SK-N-MC (cell line): ENCODE data around the gene PYGB.

Experiments used
- DNase-seq: peaks from one replicate; pipeline ENCODE4 v3.0.0-alpha.2; 2011; ENCODE audit warnings: low read depth, low spot score
- H3K27ac ChIP-seq: fragments of 200-600 bp; sonication (generic); 2 replicates; pipeline ENCODE4 v1.5.1; 2016; ENCODE audit warnings: mixed run types
- H3K36me3 ChIP-seq: fragments of 200-600 bp; sonication (generic); 2 replicates; pipeline ENCODE4 v1.6.1; 2017; ENCODE audit warnings: antibody characterized with exemption, low read length, mixed read lengths; ENCODE audit not compliant: insufficient read depth
- H3K4me3 ChIP-seq: fragments of 200-600 bp; sonication (generic); 2 replicates; pipeline ENCODE4 v1.5.1; 2016
- H3K9ac ChIP-seq: fragments of 200-600 bp; sonication (generic); 2 replicates; pipeline ENCODE4 v1.8.0; 2017; ENCODE audit warnings: mixed run types, mixed read lengths; ENCODE audit not compliant: insufficient read length
- H3K9me3 ChIP-seq: fragments of 200-600 bp; sonication (generic); 2 replicates; pipeline ENCODE4 v1.6.1; 2017; ENCODE audit warnings: low read depth, mild to moderate bottlenecking, antibody characterized with exemption, low read length, moderate library complexity, mixed read lengths
- EZH2 ChIP-seq: fragments of 200-600 bp; sonication (generic); IDR thresholded peaks from one replicate; pipeline ENCODE4 v1.6.1; 2017; ENCODE audit warnings: antibody characterized with exemption
- FOXP2 ChIP-seq: optimal IDR thresholded peaks from 2 replicates; pipeline ENCODE3; 2011; ENCODE audit warnings: mild to moderate bottlenecking, moderate library complexity; ENCODE audit not compliant: insufficient read depth; ENCODE audit errors: extremely low read length, control extremely low read depth
- POLR2AphosphoS5 ChIP-seq: IDR thresholded peaks from 2 replicates; pipeline ENCODE4 v1.6.1; 2012; ENCODE audit warnings: mild to moderate bottlenecking, low read depth, low read length, borderline replicate concordance

Gene PYGB

DNA sequence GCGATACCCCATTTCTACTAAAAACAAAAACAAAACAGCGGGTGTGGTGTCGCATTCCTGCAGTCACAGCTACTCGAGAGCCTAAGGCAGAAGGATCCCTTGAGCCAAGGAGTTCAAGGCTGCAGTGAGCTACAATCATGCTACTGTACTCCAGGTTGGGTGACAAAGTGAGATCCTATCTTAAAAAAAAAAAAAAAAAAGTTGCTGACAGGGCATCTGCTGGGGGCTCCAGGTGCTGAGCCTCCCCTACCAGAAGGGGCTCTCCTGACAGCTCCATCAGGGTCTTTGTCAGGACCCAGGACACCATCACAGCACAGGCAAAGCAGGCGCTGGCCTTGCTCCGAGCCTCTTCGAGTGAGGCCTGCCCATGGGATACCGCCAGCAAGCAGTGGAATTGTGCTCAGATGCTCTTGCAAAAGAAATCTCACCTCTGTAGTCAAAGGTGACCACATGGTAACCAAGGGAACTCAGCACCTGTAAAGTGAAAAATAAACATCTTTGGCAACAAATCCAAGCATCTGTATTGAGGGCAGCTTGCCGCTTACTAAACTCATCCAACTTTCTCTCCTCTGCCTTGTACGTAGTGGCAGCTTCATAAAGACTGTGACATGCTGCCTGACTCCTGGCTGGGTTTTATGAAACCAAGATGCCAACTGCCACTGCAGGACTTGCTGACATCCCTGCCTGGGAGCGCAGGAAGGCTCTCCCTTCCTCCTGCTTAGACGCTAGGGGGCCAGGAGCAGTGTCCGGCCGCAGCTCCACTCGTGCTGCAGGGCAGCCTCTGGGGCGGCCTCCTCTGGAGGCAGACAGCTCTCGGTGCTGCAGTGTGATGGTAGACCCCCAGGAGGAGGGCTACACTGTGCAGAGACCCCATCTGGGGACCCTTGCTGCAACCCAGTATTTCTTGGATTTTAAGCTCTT is 66.9 kb downstream of the PYGB start:
- TF ChIP-seq POLR2AphosphoS5 (no peak), EZH2 (no peak), FOXP2 (no peak)
- Histone ChIP-seq H3K9ac (no peak overlapping the region), H3K36me3 (no peaks in the 10 kb centered on the region), H3K4me3 (no peak overlapping the region), H3K27ac (no peak overlapping the region), H3K9me3 (no peaks in the 10 kb centered on the region)
- DNase-seq, result no peak

DNA sequence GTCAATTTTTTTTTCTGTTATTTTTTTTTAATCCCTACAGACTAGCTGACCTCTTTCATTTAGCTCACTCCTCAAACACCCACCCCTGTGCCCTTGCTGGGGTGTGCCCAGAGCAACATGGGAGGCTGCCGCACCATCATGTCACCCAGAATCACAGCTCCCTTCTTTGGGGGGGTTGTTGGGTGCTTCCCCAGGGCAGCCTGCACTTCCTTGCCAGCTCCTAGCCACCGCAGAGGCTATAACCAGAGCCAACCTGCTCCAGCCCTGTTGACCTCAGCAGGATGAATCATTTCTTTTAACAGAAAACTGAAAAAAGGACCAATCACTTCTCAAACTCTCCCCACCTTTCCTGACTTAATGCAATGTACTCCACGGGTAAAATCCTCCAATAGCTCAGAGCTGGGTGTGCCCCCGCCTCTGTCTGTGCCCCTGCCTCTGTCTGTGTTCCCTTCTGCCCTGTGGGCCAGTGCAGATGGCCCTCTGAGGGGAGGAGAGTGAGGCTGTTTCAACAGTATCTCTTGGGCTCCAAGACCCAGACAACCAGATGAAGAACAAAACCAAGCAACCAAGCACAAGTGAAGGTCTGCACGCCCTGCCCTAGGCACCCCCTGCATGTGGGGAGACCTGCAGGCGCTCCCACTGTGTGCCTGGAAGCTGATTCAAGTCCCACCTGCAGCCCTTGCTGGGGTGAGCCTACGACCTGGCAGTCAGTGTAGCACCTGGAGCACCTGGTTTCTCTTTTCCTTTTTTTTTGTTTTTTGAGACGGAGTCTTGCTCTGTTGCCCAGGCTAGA is 67.7 kb downstream of the PYGB start:
- H3K9ac ChIP-seq, result no peak overlapping the region
- H3K27ac ChIP-seq, result no peak overlapping the region
- no peak overlapping the region for H3K4me3 ChIP-seq
- H3K9me3 ChIP-seq, result no peaks in the 10 kb centered on the region
- TF ChIP-seq POLR2AphosphoS5 (no peak), EZH2 (no peak), FOXP2 (no peak)
- DNase-seq, result no peak
- H3K36me3 ChIP-seq, result no peaks in the 10 kb centered on the region

DNA sequence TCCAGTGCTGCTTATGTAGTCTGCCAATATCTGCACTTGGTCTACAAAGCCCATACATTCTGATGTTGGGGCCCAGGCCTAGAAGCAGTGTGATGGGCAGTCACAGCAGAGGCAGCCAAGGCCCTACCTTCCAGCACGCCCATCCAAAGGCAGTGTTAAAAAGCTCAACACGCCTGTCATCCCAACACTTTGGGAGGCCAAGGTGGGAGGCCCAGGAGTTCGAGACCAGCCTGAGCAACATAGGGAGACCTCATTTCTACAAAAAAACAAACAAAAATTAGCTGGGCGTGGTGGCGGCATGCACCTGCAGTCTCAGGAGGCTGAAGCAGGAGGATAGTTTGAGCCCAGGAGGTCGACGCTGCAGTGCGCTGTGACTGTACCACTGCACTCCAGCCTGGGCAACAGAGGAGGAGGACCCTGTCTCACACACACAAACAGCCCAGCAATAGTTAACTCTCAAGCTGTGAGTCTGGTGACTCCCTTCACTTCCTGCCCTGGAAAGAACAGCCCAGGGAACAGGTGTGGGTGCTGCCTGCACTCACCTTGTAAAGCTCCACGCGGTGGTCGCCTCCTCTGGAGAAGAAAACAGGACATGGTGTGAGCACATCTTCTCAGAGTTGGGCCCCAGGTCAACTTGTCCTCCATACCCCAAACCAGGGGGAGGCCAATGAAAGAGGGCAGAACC is 68.8 kb downstream of the PYGB start:
- no peak for TF ChIP-seq FOXP2
- no peak for TF ChIP-seq POLR2AphosphoS5
- TF ChIP-seq EZH2, result no peak
- Histone ChIP-seq H3K27ac (no peak overlapping the region), H3K4me3 (no peak overlapping the region), H3K9me3 (no peaks in the 10 kb centered on the region), H3K9ac (no peak overlapping the region), H3K36me3 (no peaks in the 10 kb centered on the region)
- DNase-seq, result no peak

DNA sequence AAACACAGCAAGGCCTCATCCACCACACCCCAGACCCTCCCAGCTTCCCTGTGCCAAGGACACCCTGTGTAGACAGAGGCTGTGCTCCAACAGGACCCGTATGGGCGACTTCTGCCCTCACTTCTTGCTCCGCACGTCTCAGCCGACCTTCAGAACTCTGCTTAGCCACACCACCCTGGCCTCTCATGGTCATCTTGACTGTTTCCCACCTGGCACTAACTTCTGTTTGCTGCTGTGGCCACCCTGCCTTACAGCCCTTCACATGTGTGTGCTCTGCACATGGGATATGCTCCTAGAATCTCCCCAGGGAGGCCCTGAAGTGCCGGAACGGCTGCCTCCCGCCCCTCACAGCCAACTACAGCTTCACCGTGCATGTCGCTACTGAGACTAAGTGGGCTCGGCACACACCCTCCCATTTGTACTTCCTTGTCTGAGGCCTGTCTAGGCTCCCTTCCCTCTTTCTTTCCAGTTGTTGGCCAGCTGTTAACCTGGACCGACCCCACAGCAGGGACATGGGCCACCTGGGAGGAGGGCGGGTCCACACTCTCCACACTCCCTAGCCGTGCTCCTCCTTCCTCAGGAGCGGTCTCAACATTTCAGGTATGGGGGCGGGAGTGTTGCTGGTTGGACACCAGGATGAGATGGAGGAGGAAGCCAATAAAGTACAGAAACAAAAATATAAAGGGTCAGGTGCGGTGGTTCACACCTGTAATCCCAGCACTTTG is 69.6 kb downstream of the PYGB start:
- no peaks in the 10 kb centered on the region; the same call in 1 of the 2 replicates for H3K36me3 ChIP-seq
- DNase-seq, result no peak
- no peak overlapping the region for H3K4me3 ChIP-seq
- TF ChIP-seq EZH2 (no peak), POLR2AphosphoS5 (no peak), FOXP2 (no peak)
- H3K9ac ChIP-seq, result no peak overlapping the region
- no peaks in the 10 kb centered on the region for H3K9me3 ChIP-seq
- H3K27ac ChIP-seq, result no peak overlapping the region

DNA sequence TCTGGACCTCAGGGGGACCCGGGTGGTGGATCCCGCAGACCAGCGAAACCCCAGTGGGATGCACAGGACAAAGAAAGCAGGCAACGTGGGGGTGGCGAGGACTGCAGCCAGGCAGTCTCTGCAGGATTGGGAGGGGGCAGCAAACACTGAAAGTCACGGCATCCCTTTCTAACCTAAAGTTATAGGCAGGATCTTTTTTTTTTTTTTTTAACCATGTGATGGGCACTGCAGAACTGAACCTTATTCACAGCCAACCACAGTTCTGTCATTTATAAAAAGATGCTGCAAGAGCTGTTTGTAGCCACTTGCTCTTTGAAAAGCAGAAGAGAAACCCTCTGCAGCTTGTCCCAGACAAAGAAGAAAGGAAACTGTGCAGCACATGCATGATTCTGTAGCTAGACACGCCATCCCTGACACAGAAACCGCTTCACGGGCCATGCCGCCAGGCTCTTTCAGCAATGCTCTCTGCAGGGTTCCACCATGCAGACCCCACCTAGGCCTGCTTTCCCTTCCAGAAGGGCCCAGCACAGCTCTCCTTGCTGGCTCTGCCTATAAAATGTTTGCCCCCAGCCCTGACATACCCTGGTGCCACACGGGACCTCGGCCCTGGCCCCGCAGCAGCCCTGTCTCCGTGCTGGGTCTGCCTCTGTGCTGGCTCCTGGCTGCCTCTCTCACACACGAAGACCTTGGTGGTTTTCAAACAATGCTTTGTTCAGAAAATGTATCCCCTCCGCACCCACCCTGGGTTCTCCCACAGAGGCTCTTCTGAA is 70.8 kb downstream of the PYGB start:
- H3K4me3 ChIP-seq, result no peak overlapping the region
- H3K27ac ChIP-seq, result no peak overlapping the region
- H3K36me3 ChIP-seq, result peaks cover 7% of the 10 kb centered on the region; the same call in 1 of the 2 replicates
- no peaks in the 10 kb centered on the region for H3K9me3 ChIP-seq
- DNase-seq, result no peak
- no peak for TF ChIP-seq EZH2
- no peak for TF ChIP-seq POLR2AphosphoS5
- TF ChIP-seq FOXP2, result no peak
- no peak overlapping the region for H3K9ac ChIP-seq

DNA sequence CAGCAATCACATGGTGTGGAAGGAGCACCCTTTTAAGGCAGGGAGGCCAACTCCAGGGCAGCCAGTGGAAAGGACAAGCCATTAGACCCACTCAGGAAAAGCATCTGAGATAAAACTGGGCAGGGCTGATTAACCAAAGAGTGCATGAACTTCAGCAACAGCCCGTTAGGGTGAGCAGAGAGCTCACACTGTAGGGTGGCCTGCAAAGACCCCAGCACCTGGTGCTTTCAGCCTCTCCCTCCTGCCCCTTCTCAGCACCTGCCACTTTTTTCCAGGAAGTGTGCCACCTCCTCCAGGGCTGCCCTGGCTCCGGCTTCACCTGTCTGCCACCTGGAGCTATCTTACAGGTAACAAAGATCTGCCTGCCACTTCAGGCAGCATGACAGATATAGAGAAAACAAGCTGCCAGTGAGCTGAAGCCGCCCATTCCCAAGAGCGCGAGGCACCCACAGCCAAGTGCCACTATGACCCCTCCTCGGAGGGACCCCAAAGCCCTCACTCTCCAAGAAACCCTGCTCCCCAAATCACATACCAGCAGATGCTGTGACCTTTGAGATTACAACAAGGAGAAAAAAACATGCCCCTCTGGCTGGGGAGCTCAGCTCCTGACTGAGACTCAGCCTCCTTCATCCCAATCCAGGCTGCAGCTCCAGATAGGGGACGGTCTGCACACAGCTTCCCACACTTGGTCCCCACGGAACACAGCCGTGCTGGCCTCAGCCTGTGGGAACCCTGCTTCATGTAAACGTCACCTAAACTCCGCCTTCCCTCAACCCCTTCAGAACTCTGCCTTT is 71.6 kb downstream of the PYGB start:
- no peaks in the 10 kb centered on the region for H3K9me3 ChIP-seq
- TF ChIP-seq FOXP2 (no peak), EZH2 (no peak), POLR2AphosphoS5 (no peak)
- H3K36me3 ChIP-seq, result peaks cover 7% of the 10 kb centered on the region; the same call in 1 of the 2 replicates
- no peak overlapping the region for H3K4me3 ChIP-seq
- no peak overlapping the region for H3K9ac ChIP-seq
- H3K27ac ChIP-seq, result no peak overlapping the region
- no peak for DNase-seq
